AG09319 (cell line): ENCODE data around the gene TAS1R1.

Source experiments
- DNase-seq: peaks from one replicate; pipeline ENCODE4 v3.0.0-alpha.2; 2010; ENCODE audit warnings: low read depth; ENCODE audit errors: extremely low read depth
- TF ChIP-seq, protein P1 (sequence below): IDR thresholded peaks from 2 replicates; pipeline ENCODE4 v1.5.1; 2011; ENCODE audit warnings: low read depth, mild to moderate bottlenecking, inconsistent platforms, low read length, moderate library complexity

Gene TAS1R1

GRCh38 chr1:6523566-6523965 is 31.5 kb upstream of the TAS1R1 start:
- DNase-seq = no peak
- TF ChIP-seq, protein P1, sequence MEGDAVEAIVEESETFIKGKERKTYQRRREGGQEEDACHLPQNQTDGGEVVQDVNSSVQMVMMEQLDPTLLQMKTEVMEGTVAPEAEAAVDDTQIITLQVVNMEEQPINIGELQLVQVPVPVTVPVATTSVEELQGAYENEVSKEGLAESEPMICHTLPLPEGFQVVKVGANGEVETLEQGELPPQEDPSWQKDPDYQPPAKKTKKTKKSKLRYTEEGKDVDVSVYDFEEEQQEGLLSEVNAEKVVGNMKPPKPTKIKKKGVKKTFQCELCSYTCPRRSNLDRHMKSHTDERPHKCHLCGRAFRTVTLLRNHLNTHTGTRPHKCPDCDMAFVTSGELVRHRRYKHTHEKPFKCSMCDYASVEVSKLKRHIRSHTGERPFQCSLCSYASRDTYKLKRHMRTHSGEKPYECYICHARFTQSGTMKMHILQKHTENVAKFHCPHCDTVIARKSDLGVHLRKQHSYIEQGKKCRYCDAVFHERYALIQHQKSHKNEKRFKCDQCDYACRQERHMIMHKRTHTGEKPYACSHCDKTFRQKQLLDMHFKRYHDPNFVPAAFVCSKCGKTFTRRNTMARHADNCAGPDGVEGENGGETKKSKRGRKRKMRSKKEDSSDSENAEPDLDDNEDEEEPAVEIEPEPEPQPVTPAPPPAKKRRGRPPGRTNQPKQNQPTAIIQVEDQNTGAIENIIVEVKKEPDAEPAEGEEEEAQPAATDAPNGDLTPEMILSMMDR = peak; percentile 52

DNA sequence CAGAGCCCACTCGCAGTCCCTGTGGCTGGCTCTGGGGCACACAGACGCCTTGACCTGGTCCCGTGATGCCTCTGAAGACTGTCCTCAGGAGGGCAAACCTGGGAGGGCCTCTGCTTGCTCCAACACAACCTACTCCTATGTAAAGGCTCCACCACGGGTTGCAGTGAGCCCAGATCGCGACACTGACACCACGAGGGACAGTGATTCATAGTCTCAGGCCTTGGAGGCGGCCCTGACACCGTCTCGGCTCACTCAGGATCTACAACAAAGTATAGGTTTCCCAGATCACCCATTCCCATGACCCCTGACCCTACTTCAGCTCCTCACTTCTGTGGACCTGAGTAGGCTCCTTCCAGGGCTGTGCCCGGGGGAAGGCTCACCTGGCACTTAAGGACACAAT is 28.8 kb upstream of the TAS1R1 start:
- no peak for DNase-seq
- TF ChIP-seq, protein P1 = no peak

- DNase-seq = no peak
- TF ChIP-seq, protein P1 = no peak
Measured at GRCh38 chr1:6528492-6528891, 26.6 kb upstream of the TAS1R1 start.

GRCh38 chr1:6530504-6531160 is 24.5 kb upstream of the TAS1R1 start:
- no peak for DNase-seq
- TF ChIP-seq, protein P1 = no peak

DNA sequence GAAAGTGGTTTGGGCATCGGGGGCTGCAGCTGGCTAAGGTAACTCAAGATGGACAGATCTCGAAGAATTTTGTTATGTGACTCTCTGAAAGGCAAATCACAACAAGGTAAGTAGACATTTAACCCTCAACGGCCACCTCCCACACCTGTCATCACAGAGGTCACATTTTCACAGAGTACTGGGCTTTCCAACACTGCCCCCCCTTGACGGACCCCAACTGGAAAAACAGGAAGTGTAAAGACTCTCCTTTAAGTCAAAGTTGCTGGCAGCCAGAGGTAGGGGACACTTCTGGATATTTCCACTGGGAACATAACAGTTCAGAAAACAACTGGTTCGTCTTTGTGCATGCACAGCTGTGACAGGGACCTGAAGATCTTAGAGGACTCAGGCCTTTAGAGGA is 23.1 kb upstream of the TAS1R1 start:
- no peak for DNase-seq

GRCh38 chr1:6534248-6534822 is 20.8 kb upstream of the TAS1R1 start:
- TF ChIP-seq, protein P1 = no peak
- DNase-seq = no peak

More for the DNA sequence above, 23.1 kb upstream of the TAS1R1 start:
- TF ChIP-seq, protein P1 = no peak

GRCh38 chr1:6535214-6535613 is 19.9 kb upstream of the TAS1R1 start:
- TF ChIP-seq, protein P1 = no peak
- DNase-seq = no peak
